AG04450 (cell line): Measurements from ENCODE around the gene NEURL1B. TPM values are rescaled to one million over a fixed set of nuclear protein-coding genes. Genes with fewer than 3 reads are reported as not detected.

Experiments
- CTCF ChIA-PET: fragments of 300-600, 350-600 bp; formaldehyde crosslinking; extraction: SDS; loops from one replicate; lab custom pipeline; 2022; ENCODE audit warnings: antibody characterized with exemption, inconsistent platforms; lab: Charles Lee
- POLR2A ChIA-PET: fragments of 350-600 bp; formaldehyde crosslinking; extraction: SDS; loops from one replicate; lab custom pipeline; 2021; ENCODE audit warnings: antibody characterized with exemption, inconsistent platforms; lab: Yijun Ruan, JAX
- DNase-seq: peaks from one replicate; pipeline ENCODE4 v3.0.0-alpha.2; 2011; ENCODE audit warnings: low read depth, low spot score
- H3K27ac ChIP-seq: one replicate; pipeline ENCODE4 v1.5.1; 2012; ENCODE audit warnings: low read depth, low read length, control low read depth
- H3K27me3 ChIP-seq: one replicate; pipeline ENCODE4 v1.6.0; 2012; ENCODE audit warnings: low read length; ENCODE audit not compliant: control insufficient read depth, insufficient read depth
- H3K4me3 ChIP-seq: 2 replicates; pipeline ENCODE4 v1.5.1; 2011; ENCODE audit warnings: mild to moderate bottlenecking, low read depth, low read length, control low read depth
- H3K9me3 ChIP-seq: 2 replicates; pipeline ENCODE4 v1.5.1; 2012; ENCODE audit warnings: low read length; ENCODE audit not compliant: control insufficient read depth, insufficient read depth
- CTCF ChIP-seq: IDR thresholded peaks from 2 replicates; pipeline ENCODE4 v1.5.1; 2011; ENCODE audit warnings: low read depth, low read length, control low read depth, inconsistent platforms
- polyA plus RNA-seq: library from polyadenylated mRNA; depleted of rRNA; stranded (reverse); fragments of >200 nt; gene quantifications from 2 replicates; pipeline ENCODE4 v1.2.3, GENCODE V29; 2011; rRNA removed
- small RNA-seq: library from RNA; depleted of rRNA; stranded (forward); fragments of <200 nt; gene quantifications from one replicate; pipeline ENCODE3, GENCODE V24; 2012; ENCODE audit warnings: low read depth; ENCODE audit not compliant: insufficient read length

The NEURL1B gene
- polyA plus RNA-seq, 1 experiment: 1.8 TPM

- no peak for TF ChIP-seq CTCF
- Histone ChIP-seq H3K9me3 (no peaks in the 10 kb centered on the region), H3K27ac (no peak overlapping the region), H3K27me3 (no peaks in the 10 kb centered on the region), H3K4me3 (no peak overlapping the region)
- CTCF ChIA-PET: no interaction called here
- DNase-seq: no peak
- POLR2A ChIA-PET: interaction anchor here (2.0 kb wide), 1 partner anchor 32 kb away, joined by 25 read pairs; the partner anchor contains the start of gene DUSP1
These were observed 98.3 kb downstream of the NEURL1B start for GRCh38 chr5:172739375-172739774.

- DNase-seq: peak; percentile 81
- peak overlapping the region; percentile 98 for H3K27ac ChIP-seq
- ChIA-PET POLR2A (interaction anchor here (0.7 to 2.0 kb wide), 9 partner anchors 18 to 587 kb away, joined by 3 to 25 read pairs (median 4); partner anchors contain the start of gene DUSP1), CTCF (interaction anchor here (0.6 to 1.4 kb wide), 8 partner anchors 17 to 192 kb away, joined by 3 to 6 read pairs (median 4); no protein-coding TSS in a partner anchor)
- no peaks in the 10 kb centered on the region for H3K9me3 ChIP-seq
- no peak for TF ChIP-seq CTCF
- H3K27me3 ChIP-seq: no peaks in the 10 kb centered on the region
- no peak overlapping the region for H3K4me3 ChIP-seq
These were observed 99.6 kb downstream of the NEURL1B start for GRCh38 chr5:172740428-172741205.

Small RNA genes within 50 kb of the gene (small RNA-seq; reads per million reads assigned to genes)
- gene AC027309.2 (not detected), gene MIR5003 (1.6 reads per million)

Other genes starting within 250 kb of the NEURL1B start
- gene SH3PXD2B, start 186.7 kb upstream of the NEURL1B start, polyA plus RNA-seq: 39.1 and 39.8 TPM in 2 replicates
- 98.8 and 147 TPM in 2 replicates for gene DUSP1, start 129.9 kb downstream of the NEURL1B start, polyA plus RNA-seq
- gene ERGIC1, start 193.0 kb downstream of the NEURL1B start, polyA plus RNA-seq: 137 and 177 TPM in 2 replicates